Ascending aorta (tissue), 2 donors: ENCODE results near the gene ARVCF. TPM values are rescaled to one million over a fixed set of nuclear protein-coding genes. Genes with fewer than 3 reads are reported as not detected.
A peak's percentile ranks its signal among the peaks of the same experiment; 100 is the strongest.

Source experiments
- DNase-seq, 2 donors: peaks; one replicate each; pipeline ENCODE4 v3.0.0-alpha.2; 2019; ENCODE audit warnings: low spot score in 2 of 2
- H3K27ac ChIP-seq, 2 donors: fragments of 200-600 bp; sonication (generic); one replicate each; pipeline ENCODE4 v1.5.1; 2016 to 2017; ENCODE audit warnings: mild to moderate bottlenecking in 1 of 2
- H3K27me3 ChIP-seq: fragments of 200-600 bp; sonication (generic); one replicate; pipeline ENCODE4 v1.5.1; 2017
- H3K36me3 ChIP-seq, 2 donors: fragments of 200-600 bp; sonication (generic); one replicate each; pipeline ENCODE4 v1.5.1; 2016
- H3K4me1 ChIP-seq, 2 donors: fragments of 200-600 bp; sonication (generic); one replicate each; pipeline ENCODE4 v1.5.1; 2016 to 2017; ENCODE audit warnings: mild to moderate bottlenecking in 1 of 2
- H3K4me3 ChIP-seq, 2 donors: fragments of 200-600 bp; sonication (generic); one replicate each; pipeline ENCODE4 v1.5.1; 2016 to 2017; ENCODE audit warnings: mild to moderate bottlenecking in 1 of 2
- H3K9me3 ChIP-seq, 2 donors: fragments of 200-600 bp; sonication (generic); one replicate each; pipeline ENCODE4 v1.5.1; 2016
- CTCF ChIP-seq, 3 experiments: fragments of 200-600 bp in 2 of 3; fragments of 450-650 bp in 1 of 3; sonication (generic) in 2 of 3; IDR thresholded peaks; one replicate each; pipeline ENCODE4 v1.5.1; 2016 to 2019; ENCODE audit warnings: antibody characterized with exemption in 3 of 3, mild to moderate bottlenecking in 1 of 3, moderate library complexity in 1 of 3
- intact Hi-C: fragments of 100-400 bp; cut with DNase I; formaldehyde crosslinking; loops from one replicate; pipeline ENCODE4 v1.15.1; 2023
- total RNA-seq: library from RNA; depleted of rRNA; stranded (reverse); fragments of >200 nt; gene quantifications from one replicate; pipeline ENCODE4 v1.1.0, GENCODE V29; 2016

The ARVCF gene
- total RNA-seq, 1 donor from 2014 or later: 252 TPM

GRCh38 chr22:19991645-19992451, 24.8 kb downstream of the ARVCF start:
- peak in 1 of 2 donors; percentile 81 for DNase-seq
- peak in 1 of 3 experiments; percentile 5 for TF ChIP-seq CTCF (IDR thresholded peaks at IDR 0.05)
- no peaks in the 10 kb centered on the region for H3K27me3 ChIP-seq
- H3K4me1 ChIP-seq: peaks cover 33 to 56% of the 10 kb centered on the region in 2 donors
- H3K36me3 ChIP-seq: no peaks in the 10 kb centered on the region
- H3K4me3 ChIP-seq: no peak overlapping the region
- H3K9me3 ChIP-seq: no peaks in the 10 kb centered on the region
- intact Hi-C loops: no loop called here
- peak overlapping the region; percentile 87 to 97 for H3K27ac ChIP-seq

GRCh38 chr22:19991395-19991644, 25.3 kb downstream of the ARVCF start:
- no peaks in the 10 kb centered on the region for H3K36me3 ChIP-seq
- no peaks in the 10 kb centered on the region for H3K27me3 ChIP-seq
- H3K9me3 ChIP-seq: no peaks in the 10 kb centered on the region
- TF ChIP-seq CTCF (IDR thresholded peaks at IDR 0.05): no peak
- H3K4me3 ChIP-seq: no peak overlapping the region
- intact Hi-C loops: no loop called here
- DNase-seq: no peak
- H3K4me1 ChIP-seq: peaks cover 30 to 52% of the 10 kb centered on the region in 2 donors
- peak overlapping the region; percentile 87 to 97 for H3K27ac ChIP-seq

GRCh38 chr22:19990609-19991394, 25.8 kb downstream of the ARVCF start:
- Histone ChIP-seq H3K27me3 (no peaks in the 10 kb centered on the region), H3K36me3 (no peaks in the 10 kb centered on the region), H3K4me1 (peaks cover 31 to 51% of the 10 kb centered on the region in 2 donors), H3K4me3 (no peak overlapping the region), H3K27ac (peak overlapping the region; percentile 87 to 97), H3K9me3 (no peaks in the 10 kb centered on the region)
- no peak for TF ChIP-seq CTCF (IDR thresholded peaks at IDR 0.05)
- no peak for DNase-seq
- intact Hi-C loops: no loop called here

- no peaks in the 10 kb centered on the region for H3K36me3 ChIP-seq
- TF ChIP-seq CTCF (IDR thresholded peaks at IDR 0.05): no peak
- peaks cover 35 to 51% of the 10 kb centered on the region in 2 donors for H3K4me1 ChIP-seq
- intact Hi-C loops: no loop called here
- no peaks in the 10 kb centered on the region for H3K27me3 ChIP-seq
- H3K4me3 ChIP-seq: no peak overlapping the region
- no peak for DNase-seq
- H3K27ac ChIP-seq: peak overlapping the region; percentile 87 to 97
- H3K9me3 ChIP-seq: no peaks in the 10 kb centered on the region
Observed at GRCh38 chr22:19990188-19990587, 26.4 kb downstream of the ARVCF start.

GRCh38 chr22:19989725-19990067, 26.9 kb downstream of the ARVCF start:
- TF ChIP-seq CTCF (IDR thresholded peaks at IDR 0.05): no peak
- no peaks in the 10 kb centered on the region for H3K9me3 ChIP-seq
- H3K27ac ChIP-seq: peak overlapping the region; percentile 87 to 97
- H3K4me1 ChIP-seq: peaks cover 36 to 51% of the 10 kb centered on the region in 2 donors
- H3K36me3 ChIP-seq: no peaks in the 10 kb centered on the region
- no peaks in the 10 kb centered on the region for H3K27me3 ChIP-seq
- H3K4me3 ChIP-seq: no peak overlapping the region
- DNase-seq: no peak
- intact Hi-C loops: no loop called here
